SK-N-SH (cell line): ENCODE results near the gene IFITM1. TPM values are rescaled to one million over a fixed set of nuclear protein-coding genes. Genes with fewer than 3 reads are reported as not detected.
A peak's percentile ranks its signal among the peaks of the same experiment; 100 is the strongest.

Source experiments
- CTCF ChIA-PET: fragments of 300-600, 350-600 bp; formaldehyde crosslinking; extraction: SDS; loops from one replicate; lab custom pipeline; 2021; lab: Yijun Ruan, JAX
- POLR2A ChIA-PET: fragments of 350-600 bp; sonication (Branson Sonifier 250); formaldehyde crosslinking; extraction: SDS; loops from one replicate; lab custom pipeline; 2020; ENCODE audit warnings: antibody characterized with exemption, inconsistent platforms; lab: Yijun Ruan, JAX
- DNase-seq: peaks from one replicate; pipeline ENCODE4 v3.0.0; 2012
- H2AFZ ChIP-seq: fragments of 200-600 bp; sonication (generic); 2 replicates; pipeline ENCODE4 v1.8.1; 2016; ENCODE audit warnings: antibody characterized with exemption, mild to moderate bottlenecking, low read depth
- H3F3A ChIP-seq: fragments of 200-600 bp; sonication (generic); replicated peaks from 2 replicates; pipeline ENCODE3; 2016; ENCODE audit warnings: antibody characterized with exemption, mild to moderate bottlenecking; ENCODE audit not compliant: insufficient read depth
- H3K27ac ChIP-seq, 2 experiments: fragments of 200-500 bp in 1 of 2; fragments of 200-600 bp in 1 of 2; sonication (Bioruptor generic) in 1 of 2; sonication (generic), shearing (Covaris generic) in 1 of 2; 2 replicates each; pipeline versions ENCODE4 v1.5.1 to v1.6.1; 2014 to 2016; ENCODE audit warnings: low read depth in 2 of 2, inconsistent platforms in 1 of 2, low read length in 1 of 2, mild to moderate bottlenecking in 1 of 2, mixed read lengths in 1 of 2
- H3K27me3 ChIP-seq: fragments of 200-600 bp; sonication (generic), shearing (Covaris generic); 2 replicates; pipeline ENCODE4 v1.6.1; 2016; ENCODE audit warnings: mixed run types; ENCODE audit not compliant: insufficient read depth
- H3K36me3 ChIP-seq, 2 experiments: fragments of 200-500 bp in 1 of 2; fragments of 200-600 bp in 1 of 2; sonication (Bioruptor generic) in 1 of 2; sonication (generic) in 1 of 2; replicated peaks in 1 of 2; 2 replicates each; pipeline versions ENCODE3 to v1.5.1; 2014 to 2016; ENCODE audit warnings: low read length in 1 of 2, mild to moderate bottlenecking in 1 of 2; ENCODE audit not compliant: insufficient read depth in 2 of 2, control insufficient read depth in 1 of 2
- H3K4me1 ChIP-seq, 2 experiments: fragments of 200-500 bp in 1 of 2; fragments of 200-600 bp in 1 of 2; sonication (Bioruptor generic) in 1 of 2; sonication (generic), shearing (Covaris generic) in 1 of 2; 2 replicates each; pipeline versions ENCODE4 v1.5.1 to v1.6.1; 2014 to 2016; ENCODE audit warnings: low read depth in 1 of 2, low read length in 1 of 2, mixed run types in 1 of 2; ENCODE audit not compliant: insufficient read depth in 2 of 2, control insufficient read depth in 1 of 2
- H3K4me2 ChIP-seq: fragments of 200-600 bp; sonication (generic), shearing (Covaris generic); 2 replicates; pipeline ENCODE4 v1.6.1; 2017; ENCODE audit warnings: mixed run types
- H3K4me3 ChIP-seq, 2 experiments: fragments of 200-500 bp in 1 of 2; fragments of 200-600 bp in 1 of 2; sonication (Bioruptor generic) in 1 of 2; sonication (generic), shearing (Covaris generic) in 1 of 2; 2 replicates each; pipeline versions ENCODE4 v1.5.1 to v1.8.1; 2014 to 2016; ENCODE audit warnings: low read depth in 2 of 2, inconsistent platforms in 1 of 2, low read length in 1 of 2, mild to moderate bottlenecking in 1 of 2, mixed read lengths in 1 of 2, moderate library complexity in 1 of 2
- H3K79me2 ChIP-seq: fragments of 200-600 bp; sonication (generic); 2 replicates; pipeline ENCODE4 v1.8.1; 2017; ENCODE audit warnings: mild to moderate bottlenecking; ENCODE audit not compliant: insufficient read depth
- H3K9ac ChIP-seq: fragments of 200-600 bp; sonication (generic); 2 replicates; pipeline ENCODE4 v1.6.1; 2017; ENCODE audit warnings: mixed run types
- H3K9me2 ChIP-seq: fragments of 200-600 bp; sonication (generic); 2 replicates; pipeline ENCODE4 v1.6.1; 2017; ENCODE audit warnings: mixed run types
- H3K9me3 ChIP-seq: fragments of 200-600 bp; sonication (generic); 2 replicates; pipeline ENCODE4 v1.6.1; 2017; ENCODE audit warnings: mixed run types, mild to moderate bottlenecking, moderate library complexity
- H4K20me1 ChIP-seq: fragments of 200-600 bp; sonication (generic); 2 replicates; pipeline ENCODE4 v1.6.1; 2017; ENCODE audit warnings: mild to moderate bottlenecking, mixed run types; ENCODE audit not compliant: insufficient read depth
- GABPA ChIP-seq: IDR thresholded peaks from 2 replicates; pipeline ENCODE4 v1.4.0; 2012; ENCODE audit warnings: low read depth, mild to moderate bottlenecking
- MAX ChIP-seq: IDR thresholded peaks from 2 replicates; pipeline ENCODE4 v1.4.0; 2012; ENCODE audit warnings: low read depth
- REST ChIP-seq: IDR thresholded peaks from 2 replicates; pipeline ENCODE4 v1.6.1; 2012; ENCODE audit warnings: mild to moderate bottlenecking, low read depth, low read length, moderate library complexity
- TAF1 ChIP-seq: IDR thresholded peaks from 2 replicates; pipeline ENCODE4 v1.6.1; 2012; ENCODE audit warnings: low read depth, mild to moderate bottlenecking, low read length, moderate library complexity, borderline replicate concordance
- TCF12 ChIP-seq: IDR thresholded peaks from 2 replicates; pipeline ENCODE4 v1.4.0; 2012
- USF2 ChIP-seq: fragments of 150-350 bp; IDR thresholded peaks from 2 replicates; pipeline ENCODE4 v1.6.1; 2017; ENCODE audit warnings: antibody characterized with exemption, low read length, low read depth, borderline replicate concordance
- WGBS: methylation state at CpG from one replicate; pipeline ENCODE4 v1.1.6; 2017; ENCODE audit warnings: low lambda C conversion rate; 5-methylcytosine and 5-hydroxymethylcytosine counted together
- polyA plus RNA-seq, 3 experiments: library from polyadenylated mRNA; depleted of rRNA; stranded (reverse); fragments of >200 nt; gene quantifications; 2 replicates each; pipeline ENCODE4 v1.2.3, GENCODE V29; 2012

Gene IFITM1
- polyA plus RNA-seq, 1 of the 3 experiments (the other 2 are of a cell fraction): 19.4 TPM

GRCh38 chr11:288478-289397 is 25.1 kb upstream of the IFITM1 start, which contains the start of gene PGGHG:
Gene PGGHG (plus strand): TSS chr11:289126. CDS start chr11:289817, 691 bp downstream.
- peak within 1 kb of the TSS; percentile 62; the same call in 1 of the 2 replicates for H3K9ac ChIP-seq
- CTCF ChIA-PET: interaction anchor here (1.0 to 2.1 kb wide), 6 partner anchors 9 to 38 kb away, joined by 3 to 6 read pairs (median 4); partner anchors contain the start of gene IFITM2

GRCh38 chr11:289398-289711 is 24.5 kb upstream of the IFITM1 start:
- CTCF ChIA-PET: interaction anchor here (1.0 to 1.5 kb wide), 3 partner anchors 10 to 18 kb away, joined by 3 to 6 read pairs (median 5); partner anchors contain the start of gene IFITM2
- Histone ChIP-seq H3K4me2 (peak overlapping the region; percentile 76), H3K27ac (no peak overlapping the region), H2AFZ (no peak overlapping the region), H3F3A (no peaks in the 10 kb centered on the region), H3K36me3 (no peaks in the 10 kb centered on the region), H3K79me2 (no peaks in the 10 kb centered on the region), H3K4me3 (peak overlapping the region; percentile 38 to 46; a peak in 3 of 4 replicates), H3K4me1 (peaks cover 0 to 9% of the 10 kb centered on the region in 2 experiments; a peak in 1 of 4 replicates), H3K9ac (no peak overlapping the region), H3K9me2 (no peaks in the 10 kb centered on the region), H3K9me3 (no peaks in the 10 kb centered on the region), H4K20me1 (no peaks in the 10 kb centered on the region), H3K27me3 (no peaks in the 10 kb centered on the region)
- TF ChIP-seq TCF12 (no peak), GABPA (no peak), USF2 (no peak)
- WGBS: no CpG with 5 or more reads among the region's 14 CpGs
- POLR2A ChIA-PET: no interaction called here
- DNase-seq: no peak

More at GRCh38 chr11:288478-289397, 25.1 kb upstream of the IFITM1 start, which contains the start of gene PGGHG:
- peak within 1 kb of the TSS; percentile 90; the same call in 1 of the 2 replicates for H2AFZ ChIP-seq
- H3F3A ChIP-seq: no peaks in the 10 kb centered on the region
- H3K79me2 ChIP-seq: no peaks in the 10 kb centered on the region
- H3K36me3 ChIP-seq: no peaks in the 10 kb centered on the region
- H3K27me3 ChIP-seq: no peaks in the 10 kb centered on the region
- POLR2A ChIA-PET: no interaction called here
- H3K4me3 ChIP-seq: peak within 1 kb of the TSS; percentile 63 to 75
- no peak within 1 kb of the TSS; a peak in 1 of 4 replicates for H3K27ac ChIP-seq
- H3K4me1 ChIP-seq: peaks cover 0 to 9% of the 10 kb centered on the region in 2 experiments; a peak in 1 of 4 replicates
- no peaks in the 10 kb centered on the region for H3K9me2 ChIP-seq
- peak within 1 kb of the TSS; percentile 88 for H3K4me2 ChIP-seq
- H4K20me1 ChIP-seq: no peaks in the 10 kb centered on the region
- 2% methylated on average over 23 of the region's 112 CpGs for WGBS
- H3K9me3 ChIP-seq: no peaks in the 10 kb centered on the region
- TF ChIP-seq REST (no peak), MAX (0 out of 2 replicates have a peak, but pooled peaks have one; percentile 9), TAF1 (0 out of 2 replicates have a peak, but pooled peaks have one; percentile 12)
- peak; percentile 95 for DNase-seq
